Endothelial cell of umbilical vein (primary cell): ENCODE data around the gene GPR17. TPM values are rescaled to one million over a fixed set of nuclear protein-coding genes. Genes with fewer than 3 reads are reported as not detected.

Experiments
- BruUV-seq: library from RNA; stranded (reverse); fragments of 400-500 nt; replicated peaks from 2 replicates; lab custom pipeline; 2021; lab: Mats Ljungman, UMichigan
- CTCF ChIA-PET: fragments of 300-600, 350-600 bp; sonication (Branson Sonifier 250); formaldehyde crosslinking; loops from one replicate; lab custom pipeline; 2021; ENCODE audit warnings: antibody characterized with exemption, inconsistent platforms; lab: Charles Lee
- POLR2A ChIA-PET: fragments of 300-600, 350-600 bp; sonication (Branson Sonifier 250); formaldehyde crosslinking; loops from one replicate; lab custom pipeline; 2021; ENCODE audit warnings: antibody characterized with exemption, inconsistent platforms; lab: Charles Lee
- DNase-seq: peaks from one replicate; pipeline ENCODE4 v3.0.0-alpha.2; 2011; ENCODE audit warnings: low read depth, low spot score
- FAIRE-seq: peaks from 2 replicates; lab custom pipeline; 2011; peaks lifted over from hg19 to GRCh38; lab: Jason Lieb, UNC
- H2AFZ ChIP-seq: 2 replicates; pipeline ENCODE4 v1.6.0; 2012; ENCODE audit warnings: low read depth, low read length, control low read depth, inconsistent platforms
- H3K27ac ChIP-seq: 2 replicates; pipeline ENCODE4 v1.5.1; 2011; ENCODE audit warnings: low read depth, mild to moderate bottlenecking, control low read depth, low read length, moderate library complexity; ENCODE audit not compliant: insufficient read depth
- H3K27me3 ChIP-seq, 2 experiments: 2 replicates each; pipeline versions ENCODE4 v1.6.0 to v1.6.1; 2011; ENCODE audit warnings: low read length in 2 of 2, mixed read lengths in 1 of 2; ENCODE audit not compliant: control insufficient read depth in 2 of 2, insufficient read depth in 2 of 2
- H3K36me3 ChIP-seq, 2 experiments: 2 replicates in 1 of 2; 3 replicates in 1 of 2; pipeline ENCODE4 v1.5.1; 2011; ENCODE audit warnings: low read length in 2 of 2, mild to moderate bottlenecking in 1 of 2, moderate library complexity in 1 of 2; ENCODE audit not compliant: control insufficient read depth in 2 of 2, insufficient read depth in 2 of 2; ENCODE audit errors: extremely low read depth in 1 of 2
- H3K4me1 ChIP-seq: 3 replicates; pipeline ENCODE4 v1.5.1; 2011; ENCODE audit warnings: mild to moderate bottlenecking, low read length; ENCODE audit not compliant: control insufficient read depth, insufficient read depth; ENCODE audit errors: extremely low read depth
- H3K4me2 ChIP-seq: 2 replicates; pipeline ENCODE4 v1.6.1; 2011; ENCODE audit warnings: low read length, control low read depth, mixed read lengths; ENCODE audit not compliant: insufficient read depth
- H3K4me3 ChIP-seq, 3 experiments: fragments of 200-600 bp in 1 of 3; sonication (generic), shearing (Covaris generic) in 1 of 3; replicated peaks in 1 of 3; 2 replicates each; pipeline ENCODE4 v1.5.1; 2011 to 2016; ENCODE audit warnings: control low read depth in 3 of 3, low read length in 3 of 3, mild to moderate bottlenecking in 2 of 3, inconsistent platforms in 1 of 3, low read depth in 1 of 3, moderate library complexity in 1 of 3; ENCODE audit not compliant: insufficient read depth in 1 of 3
- H3K79me2 ChIP-seq: 2 replicates; pipeline ENCODE4 v1.6.0; 2012; ENCODE audit warnings: low read length, inconsistent platforms; ENCODE audit not compliant: control insufficient read depth, insufficient read depth
- H3K9ac ChIP-seq: replicated peaks from 2 replicates; pipeline ENCODE3; 2011; ENCODE audit warnings: low read length, control low read depth; ENCODE audit not compliant: insufficient read depth; ENCODE audit errors: extremely low read depth
- H3K9me1 ChIP-seq: replicated peaks from 3 replicates; pipeline ENCODE4 v1.6.0; 2011; ENCODE audit warnings: mild to moderate bottlenecking, low read length; ENCODE audit not compliant: control insufficient read depth, insufficient read depth; ENCODE audit errors: extremely low read depth
- H3K9me3 ChIP-seq: replicated peaks from 2 replicates; pipeline ENCODE4 v1.5.1; 2012; ENCODE audit warnings: low read length, inconsistent platforms; ENCODE audit not compliant: control insufficient read depth, insufficient read depth
- H4K20me1 ChIP-seq: replicated peaks from 2 replicates; pipeline ENCODE3; 2011; ENCODE audit warnings: mild to moderate bottlenecking, low read length; ENCODE audit not compliant: control insufficient read depth, insufficient read depth; ENCODE audit errors: extremely low read depth
- GATA2 ChIP-seq: IDR thresholded peaks from 2 replicates; pipeline ENCODE4 v1.7.0; 2011; ENCODE audit warnings: low read depth, mild to moderate bottlenecking, moderate library complexity, mixed read lengths, low read length; ENCODE audit not compliant: insufficient read length, insufficient read depth
- JUN ChIP-seq: IDR thresholded peaks from 2 replicates; pipeline ENCODE4 v1.6.1; 2011; ENCODE audit warnings: borderline replicate concordance, low read depth; ENCODE audit not compliant: insufficient read length, insufficient read depth
- POLR2A ChIP-seq: IDR thresholded peaks from 2 replicates; pipeline ENCODE4 v1.6.1; 2012; ENCODE audit warnings: low read depth, mild to moderate bottlenecking, control low read depth, low read length
- POLR2AphosphoS5 ChIP-seq: IDR thresholded peaks from 2 replicates; pipeline ENCODE4 v1.6.1; 2012; ENCODE audit warnings: low read depth, mild to moderate bottlenecking, control low read depth, low read length, moderate library complexity; ENCODE audit not compliant: insufficient read depth
- dilution Hi-C: fragments of 300-500 bp; cut with MboI; formaldehyde crosslinking; loops from one replicate; pipeline ENCODE4 v1.15.0; 2019; ENCODE audit warnings: low sequenced_read_pairs; ENCODE audit not compliant: extremely low pct_ligation_motif_present
- intact Hi-C: fragments of 100-400 bp; cut with micrococcal nuclease; formaldehyde crosslinking; loops from one replicate; pipeline ENCODE4 v1.10.0; 2022
- polyA plus RNA-seq, 4 experiments: library from polyadenylated mRNA; depleted of rRNA in 3 of 4; stranded (reverse) in 3 of 4; unstranded in 1 of 4; fragments of >200 nt; gene quantifications; 2 replicates each; pipeline versions ENCODE4 v1.2.1 to v1.2.3, GENCODE V29; 2011 to 2012; ENCODE audit warnings: missing spikeins in 1 of 4
- total RNA-seq: library from RNA; stranded (reverse); gene quantifications from 2 replicates; pipeline ENCODE4 v1.2.3, GENCODE V29; 2021
- TF ChIP-seq, protein P1 (sequence below): IDR thresholded peaks from 2 replicates; pipeline ENCODE4 v1.6.1; 2011; ENCODE audit not compliant: insufficient read depth, insufficient read length
- TF ChIP-seq, protein P2 (sequence below), 2 donors: IDR thresholded peaks; 1 replicate in 1 of 2; 2 replicates in 1 of 2; pipeline ENCODE4 v1.5.1; 2011; ENCODE audit warnings: low read length in 2 of 2, mild to moderate bottlenecking in 2 of 2, moderate library complexity in 2 of 2, control low read depth in 1 of 2, inconsistent platforms in 1 of 2, low read depth in 1 of 2; ENCODE audit not compliant: insufficient read depth in 1 of 2; ENCODE audit errors: extremely low read depth in 1 of 2

GPR17 gene
- total and polyA plus RNA-seq, 2 donors (not counting 3 experiments of a cell fraction or from before 2014, with no cell fraction given): 0.10 TPM; not detected in 1

DNA sequence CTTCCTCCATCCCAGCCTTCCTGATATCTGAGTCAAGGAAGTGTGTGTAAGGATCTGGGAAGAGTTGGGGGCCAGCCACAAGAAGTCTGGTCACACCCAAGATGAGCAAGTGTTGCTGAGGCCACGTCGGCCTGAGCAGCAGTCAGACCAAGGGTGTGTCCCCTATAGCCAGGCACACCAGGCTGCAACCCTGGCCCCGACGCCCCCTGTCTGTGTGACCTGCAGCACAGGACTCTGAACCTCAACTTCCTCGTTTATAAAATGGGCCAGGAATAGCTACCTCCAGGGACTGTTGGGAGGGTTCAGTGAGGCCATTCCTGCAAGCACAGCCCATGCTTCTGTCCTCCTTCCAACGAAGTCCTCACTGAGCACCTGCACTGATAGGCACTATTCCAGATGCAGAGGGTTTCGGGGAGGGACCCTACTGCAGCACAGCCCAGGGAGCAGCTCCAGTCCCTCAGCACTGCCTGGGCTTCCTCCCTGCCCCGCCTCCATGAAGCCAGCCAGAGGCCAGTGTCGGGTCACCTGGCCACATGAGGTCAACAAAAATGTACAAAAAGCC, 16.1 kb downstream of the GPR17 start:
- TF ChIP-seq, protein P1, sequence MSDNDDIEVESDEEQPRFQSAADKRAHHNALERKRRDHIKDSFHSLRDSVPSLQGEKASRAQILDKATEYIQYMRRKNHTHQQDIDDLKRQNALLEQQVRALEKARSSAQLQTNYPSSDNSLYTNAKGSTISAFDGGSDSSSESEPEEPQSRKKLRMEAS: no peak
- TF ChIP-seq GATA2 (no peak), POLR2AphosphoS5 (no peak), JUN (no peak), POLR2A (no peak)
- TF ChIP-seq, protein P2, sequence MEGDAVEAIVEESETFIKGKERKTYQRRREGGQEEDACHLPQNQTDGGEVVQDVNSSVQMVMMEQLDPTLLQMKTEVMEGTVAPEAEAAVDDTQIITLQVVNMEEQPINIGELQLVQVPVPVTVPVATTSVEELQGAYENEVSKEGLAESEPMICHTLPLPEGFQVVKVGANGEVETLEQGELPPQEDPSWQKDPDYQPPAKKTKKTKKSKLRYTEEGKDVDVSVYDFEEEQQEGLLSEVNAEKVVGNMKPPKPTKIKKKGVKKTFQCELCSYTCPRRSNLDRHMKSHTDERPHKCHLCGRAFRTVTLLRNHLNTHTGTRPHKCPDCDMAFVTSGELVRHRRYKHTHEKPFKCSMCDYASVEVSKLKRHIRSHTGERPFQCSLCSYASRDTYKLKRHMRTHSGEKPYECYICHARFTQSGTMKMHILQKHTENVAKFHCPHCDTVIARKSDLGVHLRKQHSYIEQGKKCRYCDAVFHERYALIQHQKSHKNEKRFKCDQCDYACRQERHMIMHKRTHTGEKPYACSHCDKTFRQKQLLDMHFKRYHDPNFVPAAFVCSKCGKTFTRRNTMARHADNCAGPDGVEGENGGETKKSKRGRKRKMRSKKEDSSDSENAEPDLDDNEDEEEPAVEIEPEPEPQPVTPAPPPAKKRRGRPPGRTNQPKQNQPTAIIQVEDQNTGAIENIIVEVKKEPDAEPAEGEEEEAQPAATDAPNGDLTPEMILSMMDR (IDR thresholded peaks at IDR 0.05; ENCODE audit: extremely low read depth in 1 of 2, insufficient read depth in 1 of 2, low read depth in 1 of 2, low read length in 2 of 2): no peak
- Histone ChIP-seq H4K20me1 (no peaks in the 10 kb centered on the region), H3K4me2 (peak overlapping the region; percentile 21), H3K9me3 (no peaks in the 10 kb centered on the region), H3K27ac (peak overlapping the region; percentile 35), H3K36me3 (peaks cover 0 to under 1% of the 10 kb centered on the region in 2 experiments), H2AFZ (peak overlapping the region; percentile 20), H3K4me1 (peaks cover 55% of the 10 kb centered on the region), H3K9me1 (no peaks in the 10 kb centered on the region), H3K27me3 (no peaks in the 10 kb centered on the region), H3K4me3 (no peak overlapping the region), H3K9ac (no peak overlapping the region), H3K79me2 (no peaks in the 10 kb centered on the region)
- intact Hi-C loops (no loop called here), dilution Hi-C loops (no loop called here)
- FAIRE-seq: peak; percentile 71
- ChIA-PET POLR2A (no interaction called here), CTCF (interaction anchor here (1.3 to 6.9 kb wide), 4 partner anchors 10 to 71 kb away, joined by 3 to 37 read pairs (median 11); no protein-coding TSS in a partner anchor)
- no TSS peak for BruUV-seq
- DNase-seq: no peak
